Heart left ventricle (tissue), 16 donors: ENCODE results near the gene KCNJ1. TPM values are rescaled to one million over a fixed set of nuclear protein-coding genes. Genes with fewer than 3 reads are reported as not detected.
A peak's percentile ranks its signal among the peaks of the same experiment; 100 is the strongest.

Source experiments
- ATAC-seq, 4 donors: fragments of 200-7000 bp; cut with Tn5 transposase; one replicate each; pipeline ENCODE4 v1.9.1; 2020 to 2022; ENCODE audit warnings: moderate library complexity in 4 of 4, mild to moderate bottlenecking in 3 of 4, moderate number of reproducible peaks in 1 of 4
- DNase-seq, 5 donors: peaks; one replicate each; pipeline ENCODE4 v3.0.0-alpha.2; 2020
- H3K27ac ChIP-seq, 12 donors: fragments of 200-600 bp; sonication (generic) in 4 of 12; one replicate each; pipeline versions ENCODE4 v1.5.0 to v1.8.0; 2016 to 2022; ENCODE audit warnings: mild to moderate bottlenecking in 2 of 12
- H3K27me3 ChIP-seq, 9 donors: fragments of 200-600 bp; sonication (generic) in 2 of 9; one replicate each; pipeline versions ENCODE4 v1.5.1 to v1.8.0; 2016 to 2022; ENCODE audit warnings: mild to moderate bottlenecking in 3 of 9
- H3K36me3 ChIP-seq, 9 donors: fragments of 200-600 bp; sonication (generic) in 2 of 9; one replicate each; pipeline versions ENCODE4 v1.5.0 to v1.8.0; 2018 to 2022; ENCODE audit warnings: mild to moderate bottlenecking in 2 of 9
- H3K4me1 ChIP-seq, 12 donors: fragments of 200-600 bp; sonication (generic) in 4 of 12; one replicate each; pipeline versions ENCODE4 v1.5.0 to v1.8.0; 2016 to 2022; ENCODE audit warnings: mild to moderate bottlenecking in 3 of 12
- H3K4me3 ChIP-seq, 12 donors: fragments of 200-600 bp; sonication (generic) in 4 of 12; one replicate each; pipeline versions ENCODE4 v1.5.0 to v1.8.0; 2017 to 2022; ENCODE audit warnings: mild to moderate bottlenecking in 9 of 12, moderate library complexity in 4 of 12
- H3K9me3 ChIP-seq, 12 donors: fragments of 200-600 bp; sonication (generic) in 4 of 12; one replicate each; pipeline versions ENCODE4 v1.5.0 to v1.8.0; 2016 to 2022; ENCODE audit warnings: mild to moderate bottlenecking in 1 of 12
- CTCF ChIP-seq, 12 donors: fragments of 200-600 bp; sonication (generic) in 4 of 12; IDR thresholded peaks; one replicate each; pipeline versions ENCODE4 v1.5.0 to v1.8.0; 2018 to 2022; ENCODE audit warnings: antibody characterized with exemption in 12 of 12, mild to moderate bottlenecking in 5 of 12
- POLR2A ChIP-seq, 2 donors: fragments of 450-650 bp; IDR thresholded peaks; one replicate each; pipeline ENCODE4 v1.6.1; 2017; ENCODE audit warnings: antibody characterized with exemption in 2 of 2, mild to moderate bottlenecking in 2 of 2, moderate library complexity in 2 of 2
- WGBS, 4 donors: extraction: QIAGEN DNeasy Blood & Tissue Kit in 2 of 4; methylation state at CpG; one replicate each; pipeline versions ENCODE4 v1.1.5 to v1.1.7; 2013 to 2018; 5-methylcytosine and 5-hydroxymethylcytosine counted together
- intact Hi-C, 10 donors: fragments of 100-400 bp; cut with DNase I; formaldehyde crosslinking; loops; one replicate each; pipeline versions ENCODE4 v1.11.1 to v1.14.2; 2022
- polyA plus RNA-seq, 2 donors: library from polyadenylated mRNA; stranded (reverse); fragments of 200-250 nt; gene quantifications; one replicate each; pipeline ENCODE4 v1.2.3, GENCODE V29; 2013
- total RNA-seq, 9 donors: library from RNA; depleted of rRNA in 2 of 9; stranded (reverse); fragments of >200 nt in 2 of 9; fragmentation: NEBNext Ultra II Directional in 3 of 9; extraction: Animal tissue kit (Norgen Biotek cat#: 25700) in 3 of 9; gene quantifications; one replicate each; pipeline versions ENCODE4 v1.1.0 to v1.2.4, GENCODE V29; 2016 to 2023
- donor health status: ischemic (EF 13 %, LVEDD 7.1; RV severe dilation, severe dysfunction).
- donor health status: healthy with polysubstance abuse.
- donor health status: DM: no; HTN: yes; CAD: no.
- donor health status: DM: no; HTN: no; CAD: no.
- donor health status: ischemic (EF 25% LVEDD 6.9; RV normal size, moderate dysfunction).
- donor health status: ischemic (EF 25% LVEDD 5.7; RV mildly dilated, moderate dysfunction).
- donor health status: healthy.
- donor health status: DM: yes; HTN: yes; CAD: no.
- donor health status: ischemic (EF 35%, LVEDD 5.7; RV mildly dilated, moderate dysfunction).
- donor health status: nonischemic (EF 11% LVEDD 7.7; RV severe dilation, severe dysfunction).
- donor health status: DM: yes; HTN: yes; CAD: no.
- donor health status: PGD.
- donor health status: ischemic (EF 29% LVEDD 5.4; RV normal size, mild dysfunction).
- donor health status: nonischemic (EF 23%, LVEDD 6.1; RV moderate dilation, normal function).

Gene KCNJ1
- total and polyA plus RNA-seq, 11 donors: 0.08 to 0.50 (median 0.23) TPM; not detected in 6

GRCh38 chr11:128906185-128907050, 39.3 kb upstream of the KCNJ1 start:
- ATAC-seq (peak; percentile 2 to 31 (median 7)), DNase-seq (no peak)
- Histone ChIP-seq H3K27me3 (peaks cover 0 to 3% (median 0%) of the 10 kb centered on the region in 9 donors), H3K4me3 (peak overlapping the region in 8 of 12 donors; percentile 58 to 73 (median 64)), H3K27ac (peak overlapping the region in 5 of 12 donors; percentile 9 to 88 (median 69)), H3K9me3 (no peaks in the 10 kb centered on the region), H3K4me1 (peaks cover 0 to 65% (median 24%) of the 10 kb centered on the region in 12 donors), H3K36me3 (no peaks in the 10 kb centered on the region)
- intact Hi-C loops: loop anchor here in 2 of 10 donors (1.0 to 2.0 kb wide), 2 partner anchors 16 to 20 kb away; partner anchors contain the start of gene KCNJ5 (in 1 of the 2)
- TF ChIP-seq POLR2A (IDR thresholded peaks at IDR 0.05): no peak
- TF ChIP-seq CTCF (IDR thresholded peaks at IDR 0.05): peak in 1 of 12 donors; percentile 21
- WGBS, 4 donors: 71 to 79% (median 74%) methylated on average over 8 of the region's 8 CpGs

GRCh38 chr11:128905345-128906184, 38.5 kb upstream of the KCNJ1 start:
- intact Hi-C loops: loop anchor here in 2 of 10 donors (1.0 to 2.0 kb wide), 2 partner anchors 15 to 19 kb away; partner anchors contain the start of gene KCNJ5 (in 1 of the 2)
- peak; percentile 44 to 74 (median 60) for ATAC-seq

GRCh38 chr11:128904656-128905344, 37.7 kb upstream of the KCNJ1 start:
- Histone ChIP-seq H3K9me3 (no peaks in the 10 kb centered on the region), H3K36me3 (no peaks in the 10 kb centered on the region), H3K4me1 (peaks cover 0 to 65% (median 24%) of the 10 kb centered on the region in 12 donors), H3K4me3 (peak overlapping the region; percentile 45 to 73 (median 62)), H3K27me3 (peaks cover 0 to 3% (median 0%) of the 10 kb centered on the region in 9 donors), H3K27ac (peak overlapping the region in 11 of 12 donors; percentile 61 to 88 (median 69))
- 12 to 24% (median 16%) methylated on average over 13 to 25 of the region's 25 CpGs for WGBS, 4 donors
- TF ChIP-seq CTCF (IDR thresholded peaks at IDR 0.05) (no peak), POLR2A (IDR thresholded peaks at IDR 0.05) (no peak)
- DNase-seq (peak in 3 of 5 donors; percentile 64 to 74 (median 69)), ATAC-seq (peak; percentile 24 to 64 (median 51))
- intact Hi-C loops: no loop called here

More at GRCh38 chr11:128905345-128906184, 38.5 kb upstream of the KCNJ1 start:
- Histone ChIP-seq H3K27me3 (peaks cover 0 to 3% (median 0%) of the 10 kb centered on the region in 9 donors), H3K4me3 (peak overlapping the region; percentile 45 to 73 (median 62)), H3K36me3 (no peaks in the 10 kb centered on the region), H3K4me1 (peaks cover 0 to 65% (median 24%) of the 10 kb centered on the region in 12 donors), H3K9me3 (no peaks in the 10 kb centered on the region), H3K27ac (peak overlapping the region in 11 of 12 donors; percentile 61 to 88 (median 69))
- no peak for TF ChIP-seq POLR2A (IDR thresholded peaks at IDR 0.05)
- TF ChIP-seq CTCF (IDR thresholded peaks at IDR 0.05): peak; percentile 17 to 63 (median 43)
- peak in 3 of 5 donors; percentile 50 to 71 (median 64) for DNase-seq
- WGBS, 4 donors: 2 to 4% (median 3%) methylated on average over 26 to 45 of the region's 45 CpGs
